HG02642 (cell line): ENCODE measurements around the gene HAPLN2.
"Not testable (repeated sequence)": the region's sequence is repeated elsewhere in the genome, so short reads cannot be mapped to it uniquely, and the experiment has no call there.

Source experiments
- ATAC-seq: cut with Tn5 transposase; IDR thresholded peaks from one replicate; pipeline ENCODE4 v1.9.1; 2021; ENCODE audit warnings: mild to moderate bottlenecking; ENCODE audit not compliant: unreplicated experiment, poor library complexity

Gene HAPLN2

DNA sequence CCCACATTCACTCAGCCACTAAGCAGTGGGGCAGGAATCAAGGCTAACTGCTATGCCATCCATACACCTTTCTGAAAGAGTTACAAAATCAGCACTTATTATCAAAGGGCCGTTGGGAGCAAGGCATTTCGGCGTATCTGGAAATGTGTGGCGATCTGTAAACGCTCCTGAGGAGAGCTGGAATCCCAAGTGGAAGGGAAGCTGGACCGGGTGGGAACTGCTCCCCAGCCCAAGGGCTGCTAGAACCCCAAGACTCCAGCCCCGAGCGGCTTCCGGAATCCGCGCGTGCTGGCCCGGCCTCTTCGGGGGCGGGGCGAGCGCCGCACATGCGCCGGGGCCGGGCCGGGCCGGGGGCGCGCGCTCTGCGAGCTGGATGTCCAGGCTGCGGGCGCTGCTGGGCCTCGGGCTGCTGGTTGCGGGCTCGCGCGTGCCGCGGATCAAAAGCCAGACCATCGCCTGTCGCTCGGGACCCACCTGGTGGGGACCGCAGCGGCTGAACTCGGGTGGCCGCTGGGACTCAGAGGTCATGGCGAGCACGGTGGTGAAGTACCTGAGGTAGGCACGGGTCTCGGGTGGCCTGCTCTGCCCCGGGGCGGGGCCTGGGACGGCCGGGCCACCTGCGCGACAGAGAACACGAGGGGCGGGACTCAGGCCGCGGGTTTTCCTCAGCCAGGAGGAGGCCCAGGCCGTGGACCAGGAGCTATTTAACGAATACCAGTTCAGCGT, 27.6 kb upstream of the HAPLN2 start, which contains the start of gene NAXE:
Gene NAXE, plus strand, starts transcription at position 345 of the 726 bp plus-strand sequence. Its CDS starts 29 bp downstream, at position 374.
- peak; percentile 92 for ATAC-seq

DNA sequence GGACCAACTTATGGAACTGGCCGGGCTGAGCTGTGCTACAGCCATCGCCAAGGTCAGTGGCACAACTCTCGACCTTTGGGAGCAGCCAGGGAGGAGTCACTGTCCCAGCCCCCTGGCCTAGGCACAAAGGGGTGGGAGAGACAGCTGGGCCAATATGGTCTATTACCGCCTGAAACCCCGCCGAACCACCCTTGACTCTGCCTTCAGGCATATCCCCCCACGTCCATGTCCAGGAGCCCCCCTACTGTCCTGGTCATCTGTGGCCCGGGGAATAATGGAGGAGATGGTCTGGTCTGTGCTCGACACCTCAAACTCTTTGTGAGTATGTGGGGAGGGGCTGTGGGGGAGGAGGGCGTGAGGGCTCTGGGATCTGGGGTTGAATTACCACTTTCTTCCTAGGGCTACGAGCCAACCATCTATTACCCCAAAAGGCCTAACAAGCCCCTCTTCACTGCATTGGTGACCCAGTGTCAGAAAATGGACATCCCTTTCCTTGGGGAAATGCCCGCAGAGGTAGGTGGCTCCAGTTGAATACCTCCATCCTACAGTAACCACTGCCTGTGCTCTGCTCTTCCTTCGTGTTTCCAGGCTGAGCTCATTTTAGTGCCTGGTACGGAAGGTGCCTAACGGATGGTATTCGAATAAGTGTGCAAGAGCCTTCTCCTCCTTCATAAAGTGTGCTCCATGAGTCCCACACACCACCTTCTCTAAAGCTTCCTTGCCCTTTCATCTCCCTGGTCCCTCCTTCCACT, 26.9 kb upstream of the HAPLN2 start:
- no peak for ATAC-seq

DNA sequence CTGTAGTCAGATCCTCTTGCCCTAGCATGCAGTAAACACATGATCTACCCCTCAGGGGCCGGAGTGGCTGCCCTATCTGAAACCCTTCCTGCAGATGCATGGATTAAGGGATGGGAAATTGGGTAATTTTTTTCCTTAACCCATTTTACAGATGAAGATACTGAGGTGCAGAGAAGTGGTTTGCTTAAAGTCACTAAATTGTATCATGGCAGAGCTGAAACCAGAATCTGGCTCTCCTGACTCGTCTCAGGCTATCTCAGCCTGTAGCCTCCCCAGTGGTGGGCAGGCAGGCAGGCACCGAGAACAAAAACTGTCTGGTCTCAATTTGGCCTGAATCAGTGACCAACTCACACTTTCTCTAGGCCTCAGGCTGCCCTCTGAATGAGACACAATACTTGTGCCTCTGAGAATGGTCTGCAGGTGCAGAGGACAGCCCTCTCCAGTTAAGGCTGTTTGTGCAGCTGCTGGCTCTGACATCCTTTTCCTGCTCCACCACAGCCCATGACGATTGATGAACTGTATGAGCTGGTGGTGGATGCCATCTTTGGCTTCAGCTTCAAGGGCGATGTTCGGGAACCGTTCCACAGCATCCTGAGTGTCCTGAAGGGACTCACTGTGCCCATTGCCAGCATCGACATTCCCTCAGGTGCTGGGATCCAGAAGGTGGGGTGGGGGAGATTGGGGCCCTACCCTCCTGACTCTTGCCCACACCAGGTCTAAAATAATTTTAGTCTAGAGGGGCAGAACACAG, 26.1 kb upstream of the HAPLN2 start:
- ATAC-seq: no peak

DNA sequence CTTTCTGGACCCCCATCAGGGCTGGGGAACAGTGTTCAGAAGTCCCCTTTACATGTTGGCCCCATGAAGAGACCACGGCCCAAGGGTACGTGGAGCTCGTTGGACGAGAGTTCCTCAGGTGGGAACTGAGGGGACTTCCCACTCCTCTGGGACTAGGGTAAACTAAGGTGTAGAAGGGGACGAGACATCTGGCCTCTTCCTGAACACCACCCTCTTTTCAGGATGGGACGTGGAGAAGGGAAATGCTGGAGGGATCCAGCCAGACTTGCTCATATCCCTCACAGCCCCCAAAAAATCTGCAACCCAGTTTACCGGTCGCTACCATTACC, 25.6 kb upstream of the HAPLN2 start:
- no peak for ATAC-seq

DNA sequence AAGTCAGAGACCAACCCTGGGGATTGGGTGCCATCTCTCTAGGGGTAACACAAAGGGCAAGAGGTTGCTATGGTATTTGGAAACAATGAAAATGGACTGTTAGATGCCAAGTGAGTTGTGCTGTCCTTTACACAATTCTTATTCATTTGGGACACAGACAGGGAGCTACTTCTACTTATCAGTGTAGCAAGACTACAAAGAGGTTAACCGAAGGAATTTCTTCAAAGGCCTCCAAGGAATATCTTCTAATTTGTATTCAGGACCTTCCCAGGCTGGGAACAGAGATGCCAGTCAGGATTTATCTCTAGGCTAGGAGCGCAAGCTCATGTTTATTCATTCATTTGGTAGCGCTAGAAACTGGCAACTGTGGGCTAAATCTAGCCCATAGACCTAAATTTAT, 25.0 kb upstream of the HAPLN2 start:
- no peak for ATAC-seq

DNA sequence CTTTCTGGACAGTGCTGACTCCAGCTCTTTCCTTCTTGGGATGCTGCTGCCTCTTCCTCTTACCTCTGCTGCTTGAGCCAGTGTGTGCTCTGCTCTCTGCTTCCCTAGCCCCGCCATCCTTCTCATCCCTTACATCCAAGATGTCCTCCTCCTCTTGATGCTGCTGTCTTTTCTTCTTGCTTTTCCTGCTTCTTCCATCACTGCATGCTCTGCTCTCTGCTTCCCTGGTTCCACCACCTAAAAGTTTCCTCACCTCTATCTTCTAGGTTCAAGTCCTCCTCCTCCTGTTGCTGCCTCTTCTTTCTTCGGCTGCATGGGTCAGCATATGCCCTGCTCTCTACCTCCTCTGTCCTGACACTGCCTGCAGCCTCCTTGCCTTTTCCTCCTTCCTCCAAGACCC, 24.2 kb upstream of the HAPLN2 start:
- ATAC-seq: no peak

DNA sequence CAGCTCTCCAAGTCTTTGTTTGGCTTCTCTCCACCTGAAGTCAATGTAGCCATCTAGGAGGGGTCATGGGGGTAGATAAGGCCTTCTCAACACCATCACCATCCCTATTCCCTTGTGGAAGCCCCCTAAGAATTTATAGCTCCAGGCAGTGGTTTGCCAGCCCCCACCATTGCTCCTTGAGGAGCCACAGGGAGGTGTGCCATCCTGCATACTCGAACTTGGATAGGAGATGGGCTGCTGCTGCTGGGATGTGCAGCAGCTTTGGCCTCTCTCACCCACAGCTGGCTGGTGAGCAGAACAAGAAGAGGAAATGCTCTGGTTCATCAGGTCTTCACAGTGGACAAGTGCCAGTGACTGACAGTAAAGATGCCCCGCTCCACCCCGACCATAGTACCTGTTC, 22.8 kb upstream of the HAPLN2 start:
- ATAC-seq: no peak

DNA sequence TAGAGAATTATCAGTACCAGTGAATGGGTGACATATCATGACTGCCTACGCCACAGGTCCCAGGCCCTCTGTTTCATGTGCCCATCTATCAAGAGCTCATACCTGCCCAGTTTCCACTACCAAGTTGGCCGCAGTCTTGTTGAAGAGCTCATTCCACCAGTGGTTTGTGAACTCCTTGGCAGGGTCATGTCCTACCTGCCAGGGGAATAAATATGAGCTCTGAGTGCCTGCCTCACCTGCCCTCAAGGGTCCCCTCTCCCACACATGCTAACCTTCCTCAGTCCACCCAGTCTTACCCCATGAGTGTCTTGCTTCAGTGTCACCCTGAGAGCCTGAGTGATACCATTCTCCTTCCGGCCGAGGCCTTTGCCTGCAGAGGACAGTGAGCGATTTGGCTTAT, 21.1 kb upstream of the HAPLN2 start:
- ATAC-seq: no peak

DNA sequence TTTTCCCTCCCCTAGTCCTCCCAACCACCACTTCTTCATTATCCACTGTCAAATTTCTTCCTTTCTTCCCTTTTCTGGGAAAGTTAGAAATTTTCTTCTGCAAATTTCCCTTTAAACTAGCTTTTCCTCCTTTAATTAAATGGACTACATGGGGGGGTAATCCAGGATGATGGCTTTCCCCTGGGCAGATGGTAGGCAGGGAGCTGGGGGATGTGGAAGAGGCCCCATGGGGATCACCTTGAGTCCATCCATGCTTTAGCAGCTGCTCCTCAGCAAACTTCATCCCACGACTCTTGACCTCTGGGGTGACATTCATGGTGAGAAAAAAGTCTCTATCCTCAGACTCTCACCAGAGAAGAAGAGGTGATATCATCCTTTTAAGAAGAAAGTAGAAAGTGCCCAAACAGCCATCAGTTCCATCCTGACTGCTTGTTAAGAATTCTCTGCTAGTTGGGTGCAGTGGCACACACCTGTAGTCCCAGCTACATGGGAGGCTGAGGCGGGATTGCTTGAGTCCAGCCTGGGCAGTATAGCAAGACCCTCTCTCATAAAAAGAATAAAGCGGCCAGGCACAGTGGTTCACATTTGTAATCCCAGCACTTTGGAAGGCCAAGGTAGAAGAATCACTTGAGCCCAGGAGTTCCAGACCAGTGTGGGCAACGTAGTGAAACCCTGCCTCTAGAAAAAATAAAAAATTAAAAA, 20.3 kb upstream of the HAPLN2 start:
- no peak for ATAC-seq

DNA sequence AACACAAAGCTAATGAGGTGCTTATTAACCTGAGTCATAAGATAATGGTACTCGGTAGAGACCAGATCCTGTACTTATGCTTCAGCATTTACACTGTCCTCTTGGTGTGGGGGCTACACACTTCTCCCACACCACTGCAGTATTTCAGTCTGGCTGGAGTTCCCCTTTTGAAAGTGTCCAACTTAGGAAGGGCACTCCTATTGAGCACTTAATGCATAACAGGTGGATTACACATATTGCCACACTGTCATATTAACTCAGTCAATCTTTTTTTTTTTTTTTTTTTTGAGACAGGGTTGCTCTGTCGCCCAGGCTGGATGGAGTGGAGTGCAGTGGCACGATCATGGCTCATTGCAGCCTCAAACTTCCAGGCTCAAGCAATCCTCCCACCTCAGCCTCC, 19.4 kb upstream of the HAPLN2 start:
- no peak for ATAC-seq

DNA sequence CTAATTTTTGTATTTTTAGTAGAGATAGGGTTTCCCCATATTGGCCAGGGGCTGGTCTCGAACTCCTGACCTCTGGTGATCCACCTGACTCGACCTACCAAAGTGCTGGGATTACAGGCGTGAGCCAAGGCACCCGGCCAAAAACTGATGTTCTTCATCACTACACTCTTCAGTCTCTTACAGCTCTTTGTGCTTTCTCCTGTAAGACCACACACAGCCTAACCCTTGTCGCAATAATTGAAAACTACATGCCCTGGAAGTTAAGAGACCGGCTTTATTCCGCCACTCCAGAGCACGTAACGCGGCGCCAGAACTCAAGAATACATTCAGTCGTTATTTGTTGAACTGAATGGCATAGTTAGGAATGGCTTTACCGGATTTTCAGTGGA, 18.5 kb upstream of the HAPLN2 start:
- ATAC-seq: no peak

DNA sequence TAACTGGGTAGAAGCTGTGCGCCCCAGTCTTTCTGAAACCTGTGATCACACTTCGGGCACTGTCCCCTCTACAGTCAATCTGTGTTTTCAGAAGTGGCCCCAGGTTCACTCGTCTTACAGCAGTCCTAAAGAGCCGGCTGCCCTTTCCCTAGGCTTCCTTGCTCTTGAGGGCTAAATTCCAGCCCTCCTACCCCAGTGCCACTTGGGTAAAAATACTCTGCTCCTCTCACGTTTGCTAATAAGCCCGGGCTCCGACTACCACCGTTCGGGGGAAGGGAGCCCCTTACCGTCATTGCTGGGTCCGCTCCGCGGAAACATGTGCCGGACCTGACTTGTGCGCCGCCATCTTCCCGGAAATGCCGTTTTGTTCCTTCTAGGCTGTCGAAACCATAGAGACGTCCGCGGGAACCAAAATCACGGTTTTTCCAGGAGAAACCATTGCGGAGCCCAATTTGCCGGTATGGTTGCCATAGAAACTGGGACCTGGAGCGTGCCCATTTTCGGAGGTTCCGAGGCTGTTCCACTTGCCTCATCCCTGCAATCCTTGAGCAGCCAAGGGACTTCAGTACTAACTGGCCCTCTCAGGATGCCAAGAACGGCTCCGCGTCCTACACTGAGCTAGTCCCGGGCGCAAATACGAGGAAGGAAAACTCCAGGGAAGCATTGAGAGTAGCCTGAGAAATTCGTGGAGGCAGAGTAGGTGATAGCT, 17.9 kb upstream of the HAPLN2 start, which contains the start of gene GPATCH4:
Gene GPATCH4, minus strand, starts transcription at position 358 of the 709 bp plus-strand sequence.
- ATAC-seq: peak; percentile 60

DNA sequence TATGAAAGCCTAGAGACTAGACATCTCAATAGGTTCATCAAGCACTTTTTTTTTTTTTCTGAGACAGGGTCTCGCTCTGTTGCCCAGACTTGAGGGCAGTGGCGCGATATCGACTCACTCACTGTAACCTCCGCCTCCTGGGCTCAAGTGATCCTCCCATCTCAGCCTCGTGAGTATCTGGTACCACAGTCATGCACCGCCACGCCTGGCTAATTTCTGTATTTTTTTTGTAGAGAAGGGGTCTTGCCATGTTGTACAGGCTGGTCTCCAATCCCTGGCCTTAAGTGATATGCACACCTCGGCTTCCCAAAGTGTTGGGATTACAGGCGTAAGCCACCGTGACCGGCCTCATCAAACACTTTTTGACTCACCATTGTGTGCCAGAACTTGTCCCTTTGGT, 17.3 kb upstream of the HAPLN2 start:
- ATAC-seq: no peak

DNA sequence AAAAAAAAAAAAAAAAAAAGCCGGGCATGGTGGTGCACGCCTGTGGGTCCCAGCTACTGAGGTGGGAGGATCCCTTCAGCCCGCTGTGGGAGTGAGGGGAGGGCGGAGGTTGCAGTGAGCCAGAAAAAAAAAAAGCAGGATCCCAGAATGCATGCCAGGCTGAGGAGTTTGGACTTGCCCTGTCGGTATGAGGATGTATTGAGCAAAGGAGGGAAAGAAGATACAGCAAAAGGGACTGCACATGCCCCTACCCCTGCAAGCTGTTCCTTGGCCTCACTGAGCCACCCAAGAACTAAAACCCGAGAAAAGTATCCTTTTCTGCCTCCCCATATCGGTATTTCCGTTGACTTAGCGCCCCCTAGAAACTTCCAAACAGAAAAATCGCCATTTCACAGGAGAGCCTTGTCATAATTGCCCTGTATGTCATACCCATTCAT, 16.6 kb upstream of the HAPLN2 start:
- ATAC-seq: no peak

DNA sequence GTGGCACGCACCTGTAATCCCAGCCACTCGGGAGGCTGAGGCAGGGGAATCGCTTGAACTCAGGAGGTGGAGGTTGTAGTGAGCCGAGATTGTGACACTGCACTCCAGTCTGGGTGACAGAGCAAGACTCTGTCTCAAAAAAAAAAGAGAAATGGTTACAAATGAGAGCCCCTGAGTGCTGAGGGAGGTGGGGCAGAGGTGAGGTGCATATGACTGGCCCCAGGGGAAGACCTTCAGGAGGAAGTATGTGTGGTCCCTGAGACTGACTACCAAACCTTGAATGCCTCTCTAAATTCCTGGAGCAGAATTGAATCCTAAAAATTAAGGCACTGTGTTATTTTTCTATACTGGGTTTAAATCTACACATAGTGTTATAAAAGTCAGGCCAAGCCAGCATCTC, 11.9 kb upstream of the HAPLN2 start:
- not testable (repeated sequence) for ATAC-seq

DNA sequence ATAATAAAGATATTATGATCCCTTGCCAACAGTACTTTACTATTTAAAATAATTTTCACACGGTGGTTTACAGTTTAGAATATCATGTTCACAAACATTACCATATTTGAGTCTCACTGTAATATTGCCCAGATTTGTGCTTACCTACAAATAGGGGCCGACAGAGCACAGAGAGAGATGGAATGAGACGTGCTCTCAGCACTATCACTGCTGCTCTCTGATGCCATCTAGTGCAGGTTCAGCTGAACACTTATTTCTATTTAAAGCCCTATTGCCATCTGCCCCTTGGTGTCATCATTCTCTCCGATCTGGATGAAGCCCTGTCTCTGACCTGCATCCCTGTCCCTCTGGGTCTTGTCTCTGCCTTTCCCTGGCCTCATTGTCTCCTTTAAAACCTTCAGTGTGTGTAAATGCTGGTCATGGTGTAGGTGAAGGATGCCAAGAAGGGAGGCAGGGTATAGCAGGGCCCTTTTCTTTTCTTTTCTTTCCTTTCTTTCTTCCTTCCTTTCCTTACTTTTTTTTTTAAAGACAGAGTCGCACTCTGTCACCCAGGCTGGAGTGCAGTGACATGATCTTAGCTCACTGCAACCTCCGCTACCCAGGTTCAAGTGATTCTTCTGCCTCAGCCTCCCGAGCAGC, 11.1 kb upstream of the HAPLN2 start:
- no peak for ATAC-seq

DNA sequence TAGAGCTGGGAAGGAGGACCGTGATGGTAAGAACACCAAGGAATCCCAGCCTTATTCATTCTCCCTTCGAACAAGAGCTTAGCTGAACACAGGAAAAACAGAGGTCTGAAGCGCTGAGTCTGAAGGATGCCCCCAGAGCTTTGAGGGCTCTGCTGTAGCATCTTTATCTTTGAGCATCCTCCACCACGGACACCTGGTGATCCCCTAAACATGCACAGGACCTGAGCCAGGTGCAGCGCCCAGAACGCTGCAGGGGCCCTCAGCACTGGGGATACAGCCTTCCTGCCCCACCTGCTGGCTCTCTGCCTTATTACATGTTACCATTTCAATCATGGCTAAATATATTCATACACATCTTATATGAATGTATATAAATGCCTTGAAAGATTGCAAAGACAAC, 10.2 kb upstream of the HAPLN2 start:
- no peak for ATAC-seq

DNA sequence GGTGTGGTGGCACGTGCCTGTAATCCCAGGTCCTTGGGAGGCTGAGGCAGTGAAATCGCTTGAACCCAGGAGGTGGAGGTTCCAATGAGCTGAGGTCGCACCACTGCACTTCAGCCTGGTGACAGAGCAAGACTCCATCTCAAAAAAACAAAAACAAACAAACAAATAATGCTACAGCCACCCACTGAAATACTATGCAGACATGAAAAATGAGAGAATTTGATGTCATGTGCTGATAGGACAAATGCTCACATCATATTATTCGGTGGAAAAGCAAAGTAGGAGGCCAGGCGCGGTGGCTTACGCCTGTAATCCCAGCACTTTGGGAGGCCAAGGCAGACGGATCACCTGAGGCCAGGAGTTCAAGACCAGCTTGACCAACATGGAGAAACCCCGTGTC, 9.1 kb upstream of the HAPLN2 start:
- not testable (repeated sequence) for ATAC-seq

DNA sequence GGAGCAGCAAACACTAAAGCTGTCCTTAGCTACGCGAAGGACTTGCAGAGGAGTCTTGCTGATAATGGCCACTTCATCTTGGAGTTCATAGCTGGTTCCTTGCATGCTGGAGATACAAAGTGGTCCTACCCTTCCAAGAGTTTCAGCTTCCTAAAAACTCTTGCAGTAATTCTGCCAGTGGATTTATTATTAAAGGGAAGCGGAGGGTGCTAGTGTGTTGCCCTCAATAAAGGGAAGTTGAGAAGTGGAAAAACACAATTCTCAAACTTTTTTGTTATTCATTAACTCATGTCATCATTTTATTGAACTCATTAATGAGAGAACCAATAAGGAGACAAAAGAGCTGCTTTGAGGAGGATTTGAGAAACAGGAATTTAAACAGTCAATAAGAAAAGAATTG, 6.5 kb upstream of the HAPLN2 start:
- ATAC-seq: no peak
